ENCODE results near the gene FOXE3.
"Not testable (repeated sequence)": the region's sequence is repeated elsewhere in the genome, so short reads cannot be mapped to it uniquely, and the experiment has no call there.

The FOXE3 gene

GRCh38 chr1:47457547-47457946 is 41.5 kb downstream of the FOXE3 start:
- H3K4me1 ChIP-seq (ENCODE audit: control insufficient read depth in 5 of 5, insufficient read depth in 5 of 5, low read length in 5 of 5); H3K27ac ChIP-seq (ENCODE audit: low read depth, low read length); H3K9ac ChIP-seq (ENCODE audit: low read length in 5 of 5); H3K4me3 ChIP-seq (ENCODE audit: low read depth in 1 of 5, low read length in 5 of 5); H3K36me3 ChIP-seq (ENCODE audit: control insufficient read depth in 5 of 5, insufficient read depth in 5 of 5, low read length in 5 of 5); H3K9me3 ChIP-seq (ENCODE audit: control insufficient read depth in 5 of 5, low read length in 5 of 5): not testable (repeated sequence)
- H3K27me3 ChIP-seq (ENCODE audit: control insufficient read depth in 5 of 5, insufficient read depth in 4 of 5, low read length in 5 of 5), result peaks cover 9 to 40% (median 33%) of the 10 kb centered on the region in 5 donors

GRCh38 chr1:47459253-47459788 is 43.2 kb downstream of the FOXE3 start:
- peaks cover 9 to 44% (median 37%) of the 10 kb centered on the region in 5 donors for H3K27me3 ChIP-seq (ENCODE audit: control insufficient read depth in 5 of 5, insufficient read depth in 4 of 5, low read length in 5 of 5)

GRCh38 chr1:47460040-47460439 is 44.0 kb downstream of the FOXE3 start:
- no peak overlapping the region for H3K27ac ChIP-seq (ENCODE audit: low read depth, low read length)
- no peaks in the 10 kb centered on the region for H3K36me3 ChIP-seq (ENCODE audit: control insufficient read depth in 5 of 5, insufficient read depth in 5 of 5, low read length in 5 of 5)
- no peaks in the 10 kb centered on the region for H3K9me3 ChIP-seq (ENCODE audit: control insufficient read depth in 5 of 5, low read length in 5 of 5)
- H3K9ac ChIP-seq (ENCODE audit: low read length in 5 of 5), result no peak overlapping the region
- no peaks in the 10 kb centered on the region for H3K4me1 ChIP-seq (ENCODE audit: control insufficient read depth in 5 of 5, insufficient read depth in 5 of 5, low read length in 5 of 5)
- H3K4me3 ChIP-seq (ENCODE audit: low read depth in 1 of 5, low read length in 5 of 5), result no peak overlapping the region
- peaks cover 9 to 44% (median 37%) of the 10 kb centered on the region in 5 donors for H3K27me3 ChIP-seq (ENCODE audit: control insufficient read depth in 5 of 5, insufficient read depth in 4 of 5, low read length in 5 of 5)

More at GRCh38 chr1:47459253-47459788, 43.2 kb downstream of the FOXE3 start:
- Histone ChIP-seq H3K9me3 (ENCODE audit: control insufficient read depth in 5 of 5, low read length in 5 of 5) (no peaks in the 10 kb centered on the region), H3K9ac (ENCODE audit: low read length in 5 of 5) (no peak overlapping the region), H3K4me1 (ENCODE audit: control insufficient read depth in 5 of 5, insufficient read depth in 5 of 5, low read length in 5 of 5) (no peaks in the 10 kb centered on the region), H3K4me3 (ENCODE audit: low read depth in 1 of 5, low read length in 5 of 5) (no peak overlapping the region), H3K36me3 (ENCODE audit: control insufficient read depth in 5 of 5, insufficient read depth in 5 of 5, low read length in 5 of 5) (no peaks in the 10 kb centered on the region), H3K27ac (ENCODE audit: low read depth, low read length) (no peak overlapping the region)

GRCh38 chr1:47460456-47460855 is 44.4 kb downstream of the FOXE3 start:
- no peak overlapping the region for H3K27ac ChIP-seq (ENCODE audit: low read depth, low read length)
- no peaks in the 10 kb centered on the region for H3K9me3 ChIP-seq (ENCODE audit: control insufficient read depth in 5 of 5, low read length in 5 of 5)
- H3K36me3 ChIP-seq (ENCODE audit: control insufficient read depth in 5 of 5, insufficient read depth in 5 of 5, low read length in 5 of 5), result no peaks in the 10 kb centered on the region
- H3K9ac ChIP-seq (ENCODE audit: low read length in 5 of 5), result no peak overlapping the region
- H3K4me1 ChIP-seq (ENCODE audit: control insufficient read depth in 5 of 5, insufficient read depth in 5 of 5, low read length in 5 of 5), result no peaks in the 10 kb centered on the region
- peaks cover 9 to 44% (median 37%) of the 10 kb centered on the region in 5 donors for H3K27me3 ChIP-seq (ENCODE audit: control insufficient read depth in 5 of 5, insufficient read depth in 4 of 5, low read length in 5 of 5)
- H3K4me3 ChIP-seq (ENCODE audit: low read depth in 1 of 5, low read length in 5 of 5), result no peak overlapping the region

- no peak overlapping the region for H3K9ac ChIP-seq (ENCODE audit: low read length in 5 of 5)
- peaks cover 0 to 4% (median 0%) of the 10 kb centered on the region in 5 donors for H3K4me1 ChIP-seq (ENCODE audit: control insufficient read depth in 5 of 5, insufficient read depth in 5 of 5, low read length in 5 of 5)
- H3K9me3 ChIP-seq (ENCODE audit: control insufficient read depth in 5 of 5, low read length in 5 of 5), result no peaks in the 10 kb centered on the region
- H3K27ac ChIP-seq (ENCODE audit: low read depth, low read length), result no peak overlapping the region
- H3K36me3 ChIP-seq (ENCODE audit: control insufficient read depth in 5 of 5, insufficient read depth in 5 of 5, low read length in 5 of 5), result no peaks in the 10 kb centered on the region
- H3K27me3 ChIP-seq (ENCODE audit: control insufficient read depth in 5 of 5, insufficient read depth in 4 of 5, low read length in 5 of 5), result peaks cover 7 to 41% (median 26%) of the 10 kb centered on the region in 5 donors
- no peak overlapping the region for H3K4me3 ChIP-seq (ENCODE audit: low read depth in 1 of 5, low read length in 5 of 5)
Measured at GRCh38 chr1:47465605-47466004, 49.5 kb downstream of the FOXE3 start.

Data from subcutaneous abdominal adipose tissue (tissue), 5 donors.